HG03025 (cell line): ENCODE data around the gene SLC9A3.
"Not testable (repeated sequence)": the region's sequence is repeated elsewhere in the genome, so short reads cannot be mapped to it uniquely, and the experiment has no call there.

Source experiments
- ATAC-seq: cut with Tn5 transposase; IDR thresholded peaks from one replicate; pipeline ENCODE4 v1.9.1; 2021; ENCODE audit warnings: mild to moderate bottlenecking, moderate library complexity; ENCODE audit not compliant: unreplicated experiment, low FRiP score

SLC9A3 gene

DNA sequence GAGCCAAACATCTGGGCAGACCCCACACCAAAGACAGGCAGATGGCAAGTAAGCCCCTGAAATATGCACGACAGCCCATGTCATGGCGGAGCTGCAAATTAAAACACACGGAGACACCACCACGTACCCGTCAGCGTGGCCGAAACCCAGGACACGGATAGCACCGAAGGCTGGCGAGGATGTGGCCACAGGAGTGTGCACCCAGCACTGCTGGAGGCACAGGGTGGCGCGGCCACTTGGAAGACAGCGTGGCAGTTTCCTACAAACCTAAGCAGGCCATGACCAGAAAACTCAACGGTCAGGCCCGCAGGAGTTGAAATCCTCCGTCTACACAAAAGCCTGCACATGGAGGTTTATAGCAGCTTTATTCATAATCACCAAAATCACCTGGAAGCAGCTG is 12.8 kb downstream of the SLC9A3 start:
- ATAC-seq = no peak

DNA sequence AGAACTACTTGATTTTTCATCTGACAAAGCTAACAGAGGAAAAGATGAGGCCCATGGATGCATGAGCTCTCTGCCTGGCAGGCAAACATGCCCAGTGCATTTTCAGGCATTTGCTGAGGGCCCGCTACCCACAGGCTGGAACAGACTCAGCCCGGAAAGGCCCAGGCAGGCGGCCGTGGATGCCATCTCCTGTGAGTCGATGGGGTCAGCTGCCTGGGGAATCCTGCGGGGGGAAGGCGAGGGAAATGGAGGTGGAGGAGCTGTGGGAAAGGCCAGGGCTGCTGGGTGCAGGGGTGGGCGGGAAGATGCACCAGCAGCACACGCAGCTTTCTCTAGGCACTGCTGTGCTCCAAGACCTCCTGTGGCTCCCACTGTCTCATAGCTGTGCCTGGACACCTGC is 13.7 kb downstream of the SLC9A3 start:
- no peak for ATAC-seq

DNA sequence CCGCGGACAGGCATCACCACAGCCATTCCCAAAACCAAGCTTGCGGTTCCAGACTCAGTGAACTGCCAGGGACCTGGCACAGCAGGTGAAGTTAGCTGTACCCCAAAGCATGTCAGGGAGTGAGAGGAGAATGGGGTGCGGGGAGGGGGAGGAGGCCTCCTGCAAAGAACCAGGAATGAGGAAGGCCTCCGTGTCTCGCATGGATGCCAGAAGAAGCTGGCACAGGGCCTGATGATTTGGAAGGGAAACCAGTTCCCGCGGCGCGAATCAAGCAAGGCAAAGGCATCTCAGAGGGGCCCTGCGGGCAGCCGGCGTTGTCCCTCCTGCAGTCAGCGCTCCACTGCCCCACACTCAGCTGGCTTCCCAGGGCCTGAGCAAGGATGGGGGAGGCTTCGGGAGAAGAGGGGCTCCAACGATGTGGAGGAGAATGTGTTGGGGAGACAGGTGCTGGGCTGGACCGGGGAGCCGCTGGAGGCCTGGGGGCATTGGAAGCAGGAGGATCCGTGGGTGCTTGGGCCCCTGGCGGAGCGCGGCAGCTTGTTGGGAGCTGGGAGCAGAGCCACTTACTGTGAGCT is 14.6 kb downstream of the SLC9A3 start:
- no peak for ATAC-seq

DNA sequence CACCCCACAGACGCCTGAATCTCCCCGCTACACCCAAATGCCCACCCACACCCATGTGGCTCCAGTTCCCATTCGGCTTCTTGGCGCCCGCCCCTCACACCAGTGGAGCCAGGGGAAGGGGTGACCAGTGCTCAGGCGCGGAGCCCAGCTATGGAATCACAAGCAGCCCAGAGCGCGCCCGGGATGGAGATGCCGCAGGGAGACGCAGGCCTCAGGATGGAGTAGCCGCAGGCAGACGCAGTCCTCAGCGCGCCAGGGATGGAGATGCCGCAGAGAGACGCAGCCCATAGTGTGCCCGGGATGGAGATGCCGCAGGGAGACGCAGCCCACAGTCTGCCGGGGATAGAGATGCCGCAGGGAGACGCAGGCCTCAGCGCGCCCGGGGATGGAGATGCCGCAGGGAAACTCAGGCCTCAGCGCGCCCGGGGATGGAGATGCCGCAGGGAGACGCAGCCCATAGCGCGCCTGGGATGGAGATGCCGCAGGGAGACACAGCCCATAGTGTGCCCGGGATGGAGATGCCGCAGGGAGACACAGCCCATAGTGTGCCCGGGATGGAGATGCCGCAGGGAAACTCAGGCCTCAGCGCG is 16.2 kb downstream of the SLC9A3 start:
- ATAC-seq = not testable (repeated sequence)

DNA sequence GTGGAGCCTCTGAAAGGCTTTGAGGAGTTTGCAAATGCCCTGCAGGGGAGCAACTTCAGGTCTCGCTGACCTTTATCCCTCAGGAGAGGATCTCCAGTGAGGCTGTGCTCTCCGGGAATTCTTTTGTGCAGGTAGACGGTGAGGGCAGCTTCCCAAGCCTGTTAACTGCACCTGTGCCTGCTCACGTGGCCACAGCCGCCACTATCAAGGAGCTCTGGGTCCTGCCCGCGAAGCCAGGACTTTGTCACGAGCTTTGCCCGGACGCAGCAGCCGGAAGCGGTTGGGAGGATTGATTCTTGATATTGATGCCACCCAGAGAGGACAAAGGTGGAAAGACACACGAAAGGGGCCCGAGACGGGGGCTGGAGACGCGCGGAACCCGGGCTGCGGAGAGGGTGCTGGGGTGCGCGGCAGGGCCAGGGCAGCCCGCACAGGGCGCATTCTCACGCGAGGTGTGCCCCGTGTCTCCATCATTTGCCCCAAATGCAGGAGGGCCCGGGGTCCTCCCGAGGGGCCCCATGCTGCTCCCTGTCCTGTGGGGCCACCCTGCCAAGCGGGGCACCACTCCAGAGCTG is 18.2 kb downstream of the SLC9A3 start:
- no peak for ATAC-seq

DNA sequence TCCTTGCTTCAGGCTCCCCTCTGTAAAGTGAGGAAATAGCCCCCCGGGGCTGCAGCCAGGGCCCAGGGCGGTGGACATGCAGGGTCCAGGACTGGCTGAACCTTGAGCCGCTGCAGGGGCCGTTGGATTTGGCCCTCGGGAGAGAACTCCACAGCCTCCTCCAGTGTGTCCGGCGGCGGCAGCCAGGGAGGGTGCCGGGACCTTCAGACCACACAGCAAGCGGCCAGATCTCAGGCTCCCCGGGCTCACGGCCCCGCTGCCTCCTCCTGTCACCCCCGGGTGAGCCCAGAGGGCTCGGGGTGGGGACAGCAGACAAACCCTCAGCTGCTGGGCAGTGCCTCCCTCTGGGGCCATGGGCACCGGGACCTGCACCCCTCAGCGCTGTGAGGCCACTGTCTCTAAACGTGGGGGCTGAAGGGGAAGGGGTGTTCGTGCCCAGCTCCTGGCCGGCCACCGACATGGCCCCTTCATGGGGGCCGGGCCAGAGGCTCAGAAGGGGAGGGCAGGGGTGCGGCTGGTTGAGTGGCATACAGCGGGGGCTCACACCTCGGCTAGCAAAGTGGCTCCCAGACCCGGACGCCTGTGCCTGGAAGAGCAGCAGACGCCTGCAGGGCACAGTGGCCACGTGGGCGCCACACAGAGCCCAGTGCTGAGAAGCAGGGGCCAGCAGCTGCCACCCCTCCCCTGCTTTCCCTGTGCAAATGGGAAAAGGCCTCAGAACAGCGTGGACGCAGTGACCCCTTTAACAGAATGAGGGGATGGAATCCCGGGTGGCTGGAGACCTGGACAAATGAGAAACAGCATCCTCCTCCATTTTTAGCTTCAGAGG is 19.7 kb downstream of the SLC9A3 start:
- ATAC-seq = no peak

DNA sequence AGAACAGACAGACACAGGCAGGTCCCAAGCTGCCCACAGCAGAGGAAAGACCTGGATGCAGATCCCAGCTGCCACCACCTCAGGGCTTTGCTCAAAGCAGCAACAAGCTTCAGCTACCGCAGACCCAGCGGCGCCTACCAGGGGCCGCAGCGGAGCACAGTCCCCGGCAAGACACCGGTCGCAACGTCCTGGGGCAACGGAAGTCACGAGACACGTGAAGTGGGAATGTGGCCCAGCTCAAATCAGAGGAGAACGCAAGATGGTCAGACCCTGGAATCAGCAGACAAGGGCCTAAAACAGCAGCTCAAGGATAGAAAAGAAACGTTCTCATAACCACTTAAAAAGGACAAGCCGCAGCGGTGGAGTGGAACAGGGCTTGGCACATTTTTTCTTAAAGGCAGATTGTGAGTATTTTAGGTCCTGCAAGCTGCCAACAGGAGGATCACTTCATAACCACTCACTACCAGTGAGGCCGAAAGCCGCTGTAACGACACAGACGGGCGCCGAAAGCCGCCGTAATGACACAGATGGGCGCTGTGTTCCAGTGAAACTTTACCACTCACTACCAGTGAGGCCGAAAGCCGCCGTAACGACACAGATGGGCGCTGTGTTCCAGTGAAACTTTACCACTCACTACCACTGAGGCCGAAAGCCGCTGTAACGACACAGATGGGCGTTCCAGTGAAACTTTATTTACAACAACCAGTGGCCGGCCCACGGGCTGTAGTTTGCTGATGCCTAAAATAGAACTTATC is 21.7 kb downstream of the SLC9A3 start:
- ATAC-seq = no peak

DNA sequence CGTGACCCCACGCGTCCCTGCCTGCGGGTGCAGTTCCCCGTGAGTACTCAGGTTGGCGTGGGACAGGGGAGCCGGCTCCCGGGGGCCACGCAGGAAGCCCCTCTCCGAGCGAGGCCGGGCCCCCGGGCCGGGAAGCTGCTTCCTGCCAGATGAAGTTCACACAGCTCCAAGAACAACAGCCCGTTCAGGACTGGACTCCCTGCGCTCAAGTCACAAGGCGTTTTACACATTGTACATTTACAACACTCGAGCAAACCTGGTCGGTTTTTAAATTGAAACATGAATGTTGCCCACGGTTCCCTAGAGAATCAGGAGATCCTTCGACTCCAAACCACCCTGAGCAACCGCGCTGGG is 22.4 kb downstream of the SLC9A3 start:
- ATAC-seq = no peak

DNA sequence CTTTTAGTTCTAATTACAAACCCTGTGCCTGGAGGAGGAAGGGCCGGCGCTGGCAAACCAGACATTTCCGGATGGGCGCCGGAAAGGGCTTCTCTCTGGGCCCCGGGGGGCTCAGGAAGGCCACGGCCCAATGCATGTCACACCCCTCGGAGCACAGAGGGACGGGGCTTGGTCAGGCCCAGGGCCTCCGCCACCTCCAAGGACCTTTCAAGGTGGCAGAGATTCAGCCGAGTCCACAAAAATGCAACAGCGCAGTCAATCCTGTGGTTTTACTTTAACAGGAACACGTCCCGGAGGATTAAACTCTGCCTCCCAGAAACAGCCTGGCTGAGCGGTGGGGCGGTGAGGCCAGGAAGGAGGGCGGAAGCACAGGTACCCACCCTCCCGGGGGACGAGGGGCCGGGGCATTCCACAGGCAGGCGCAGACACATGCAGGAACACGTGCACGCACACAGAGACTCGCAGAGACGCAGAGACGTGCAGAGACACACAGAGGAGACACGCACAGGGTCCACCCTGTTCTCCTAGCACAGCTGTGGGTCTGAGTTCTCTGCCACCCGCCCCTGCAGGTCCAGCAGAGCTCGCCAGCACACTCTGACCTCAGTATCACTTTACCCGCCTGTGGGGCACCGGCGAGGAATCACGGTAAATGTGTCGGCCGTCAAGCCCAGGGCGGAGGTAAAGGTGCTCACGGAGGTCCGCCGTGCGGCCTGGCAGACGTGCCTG is 23.0 kb downstream of the SLC9A3 start:
- no peak for ATAC-seq

DNA sequence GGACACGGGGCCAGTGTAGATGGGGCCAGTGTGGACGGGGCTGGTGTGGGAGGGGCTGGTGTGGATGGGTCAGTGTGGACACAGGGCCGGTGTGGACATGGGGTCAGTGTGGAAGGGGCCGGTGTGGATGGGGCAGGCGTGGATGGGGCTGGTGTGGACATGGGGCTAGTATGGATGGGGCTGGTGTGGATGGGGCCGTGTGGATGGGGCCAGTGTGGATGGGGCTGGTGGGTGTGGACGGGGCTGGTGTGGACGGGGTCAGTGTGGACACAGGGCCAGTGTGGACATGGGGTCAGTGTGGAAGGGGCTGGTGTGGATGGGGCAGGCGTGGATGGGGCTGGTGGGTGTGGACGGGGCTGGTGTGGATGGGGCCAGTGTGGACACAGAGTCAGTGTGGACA is 23.8 kb downstream of the SLC9A3 start:
- ATAC-seq = no peak

DNA sequence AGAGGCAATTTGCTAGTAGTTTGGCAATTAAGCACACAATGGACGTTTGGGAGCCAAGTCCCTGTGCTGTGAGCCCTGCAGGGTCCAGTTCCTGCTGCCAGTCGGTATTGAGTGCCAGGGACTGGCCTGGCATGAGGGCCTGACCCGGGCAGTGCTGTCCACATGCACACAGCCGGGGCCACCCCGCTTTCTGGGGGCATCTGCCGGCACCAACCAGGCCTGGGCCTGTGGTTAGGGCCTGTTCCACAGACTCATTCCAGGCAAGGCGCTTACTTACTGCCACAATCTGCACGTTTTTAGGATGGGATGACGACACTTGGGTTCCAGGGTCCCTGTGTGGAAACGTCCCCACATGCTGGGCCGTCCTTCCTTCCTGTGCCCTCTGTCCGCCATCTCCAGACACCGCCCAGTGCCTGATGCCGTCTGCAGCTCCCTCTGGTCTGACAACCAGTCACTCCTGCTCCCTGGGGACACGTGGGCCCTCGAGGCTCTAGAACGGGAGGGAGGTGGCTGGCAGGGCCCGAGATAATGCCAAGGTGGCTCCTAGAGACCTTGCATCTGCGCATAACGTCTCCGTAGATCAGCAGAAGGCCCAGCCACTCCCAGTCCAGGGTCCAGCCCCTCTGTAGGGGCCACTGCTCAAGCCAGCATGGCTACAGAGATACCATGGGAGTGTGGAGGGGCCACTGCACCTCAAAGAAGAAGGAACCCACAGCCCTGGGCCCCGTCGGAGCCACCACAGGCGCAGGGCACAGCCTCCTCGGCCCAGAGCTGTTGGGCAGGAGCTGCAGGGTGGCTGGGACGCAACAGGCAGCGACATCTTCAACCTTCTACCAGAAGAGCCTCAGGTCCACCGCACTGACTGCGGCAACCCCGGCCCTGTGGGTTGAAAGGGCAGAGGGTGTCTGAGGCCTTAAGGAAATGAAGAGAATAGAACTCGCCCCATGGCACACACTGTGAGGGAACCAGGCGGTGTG is 24.7 kb downstream of the SLC9A3 start:
- no peak for ATAC-seq

DNA sequence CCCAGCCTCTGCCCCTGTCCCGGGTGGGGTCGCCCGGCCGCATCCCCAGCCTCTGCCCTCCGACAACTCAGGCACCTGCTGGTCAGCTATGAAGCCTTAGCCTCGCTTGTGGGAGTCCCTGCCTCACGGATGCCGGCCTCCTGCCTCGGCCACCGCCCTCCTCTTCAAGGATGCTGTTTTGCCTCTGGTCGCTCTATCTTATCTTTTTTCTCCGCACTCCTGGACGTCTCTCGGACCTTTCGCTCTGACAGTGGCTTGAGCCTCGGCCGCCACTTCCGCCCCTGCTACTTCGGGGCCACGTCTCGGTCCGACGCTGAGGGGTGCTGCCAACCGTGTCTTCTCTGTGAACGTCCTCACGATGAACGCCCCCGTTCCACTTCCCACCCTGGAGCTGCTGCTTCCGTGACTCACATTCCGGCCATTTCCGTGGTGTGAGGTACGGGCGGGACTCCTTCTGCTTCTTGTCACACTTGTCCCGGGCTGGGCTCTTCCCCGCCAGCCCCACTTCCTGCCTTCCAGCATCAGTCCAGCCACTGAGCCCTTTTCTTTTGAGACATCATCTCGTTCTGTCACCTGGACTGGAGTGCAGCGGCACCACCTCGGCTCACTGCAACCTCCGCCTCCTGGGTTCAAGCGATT is 26.3 kb downstream of the SLC9A3 start:
- no peak for ATAC-seq

DNA sequence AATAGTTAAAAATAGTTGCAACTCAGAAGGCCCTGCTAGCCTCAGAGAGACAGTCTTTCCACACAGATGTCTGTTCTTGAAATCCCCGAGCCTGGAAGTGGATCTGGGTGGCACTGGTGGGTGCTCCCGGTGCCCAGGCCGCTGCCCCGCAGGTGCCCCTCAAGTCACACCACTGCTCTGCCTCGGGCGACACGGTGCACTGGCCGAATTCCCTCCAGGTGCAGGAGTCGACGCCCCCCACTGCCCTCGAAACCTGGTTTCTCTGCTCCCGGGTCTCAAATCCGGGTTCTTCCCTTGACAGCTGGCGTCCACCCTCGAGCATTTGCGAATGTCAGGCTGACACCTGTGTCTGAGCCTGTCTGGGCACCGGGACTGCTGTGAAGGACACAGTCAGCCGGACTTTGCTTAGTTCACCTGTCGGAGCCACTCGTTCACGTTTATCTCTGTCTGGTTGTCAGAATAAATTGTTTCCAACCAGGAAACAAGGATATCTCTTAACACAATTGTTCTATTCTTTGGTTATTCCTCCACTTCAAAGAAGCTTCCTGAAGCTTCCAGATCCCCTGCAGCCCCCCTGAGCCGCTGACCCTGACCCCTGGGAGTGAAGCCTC is 27.1 kb downstream of the SLC9A3 start:
- no peak for ATAC-seq

DNA sequence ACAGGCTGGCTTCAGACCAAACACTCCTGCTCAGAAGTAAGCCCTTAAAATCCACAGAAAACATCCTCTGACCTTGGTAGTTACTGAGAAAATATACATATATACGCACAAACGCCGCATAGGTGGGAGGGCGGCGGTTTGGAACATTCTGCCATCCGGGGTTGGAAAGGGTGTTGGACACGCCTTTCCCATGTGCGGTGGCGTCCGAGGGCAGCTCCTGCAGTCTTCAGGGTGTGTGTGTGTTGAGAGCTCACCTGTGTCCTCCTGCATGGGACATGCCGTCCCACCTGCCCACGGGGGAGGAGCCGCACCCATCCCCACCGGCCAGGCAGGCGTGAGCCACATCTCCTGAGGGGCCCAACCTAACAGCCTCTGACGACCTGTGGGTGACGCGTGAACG is 28.2 kb downstream of the SLC9A3 start:
- no peak for ATAC-seq

DNA sequence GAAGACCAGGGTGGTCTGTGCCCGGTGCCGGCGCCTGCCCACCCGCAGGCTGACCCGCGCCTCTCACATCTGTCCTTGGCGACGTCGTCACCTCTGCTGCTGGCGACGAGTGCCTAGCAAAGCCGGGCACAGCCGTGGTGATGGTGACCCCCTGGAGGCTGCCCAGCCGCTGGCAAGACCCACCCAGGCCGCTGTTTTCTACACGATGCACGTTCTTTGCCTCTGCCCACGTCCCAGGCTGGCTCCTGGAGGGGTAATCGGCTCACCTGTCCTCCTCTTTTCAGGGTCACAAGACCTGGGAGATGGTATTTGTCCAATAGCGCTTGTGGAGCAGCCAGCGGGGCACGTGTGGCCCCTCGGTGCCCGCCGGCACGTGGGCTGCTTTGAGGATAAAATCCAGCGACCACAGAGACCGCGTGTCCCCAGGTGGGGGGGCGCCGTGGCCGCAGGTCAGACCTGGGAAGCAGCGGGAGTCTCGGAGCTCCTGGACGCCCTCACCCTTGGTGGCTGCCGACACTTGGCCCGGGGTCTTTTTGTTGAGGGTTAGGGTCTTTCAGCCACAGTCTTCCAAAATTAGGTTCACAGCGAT is 29.5 kb downstream of the SLC9A3 start:
- ATAC-seq = no peak

DNA sequence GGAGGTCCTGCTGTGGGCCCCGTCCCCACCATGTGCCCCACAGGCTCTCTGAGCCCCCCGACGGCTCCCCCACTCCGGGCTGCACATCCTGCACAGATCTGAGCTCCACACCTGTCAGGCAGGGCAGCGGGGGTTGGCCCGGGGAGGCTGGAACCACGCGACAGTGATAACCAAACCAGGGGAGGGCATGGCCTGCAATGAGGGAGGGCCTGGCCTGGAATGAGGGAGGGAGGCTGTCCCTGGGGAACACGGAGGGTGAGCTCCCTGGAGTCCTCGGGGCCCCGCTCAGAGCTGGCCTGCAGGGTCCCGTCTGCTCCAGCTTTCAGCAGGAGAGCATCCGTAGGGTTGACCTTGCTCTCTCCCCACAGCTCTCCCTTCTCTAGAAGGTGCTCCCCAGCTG is 30.5 kb downstream of the SLC9A3 start:
- no peak for ATAC-seq

DNA sequence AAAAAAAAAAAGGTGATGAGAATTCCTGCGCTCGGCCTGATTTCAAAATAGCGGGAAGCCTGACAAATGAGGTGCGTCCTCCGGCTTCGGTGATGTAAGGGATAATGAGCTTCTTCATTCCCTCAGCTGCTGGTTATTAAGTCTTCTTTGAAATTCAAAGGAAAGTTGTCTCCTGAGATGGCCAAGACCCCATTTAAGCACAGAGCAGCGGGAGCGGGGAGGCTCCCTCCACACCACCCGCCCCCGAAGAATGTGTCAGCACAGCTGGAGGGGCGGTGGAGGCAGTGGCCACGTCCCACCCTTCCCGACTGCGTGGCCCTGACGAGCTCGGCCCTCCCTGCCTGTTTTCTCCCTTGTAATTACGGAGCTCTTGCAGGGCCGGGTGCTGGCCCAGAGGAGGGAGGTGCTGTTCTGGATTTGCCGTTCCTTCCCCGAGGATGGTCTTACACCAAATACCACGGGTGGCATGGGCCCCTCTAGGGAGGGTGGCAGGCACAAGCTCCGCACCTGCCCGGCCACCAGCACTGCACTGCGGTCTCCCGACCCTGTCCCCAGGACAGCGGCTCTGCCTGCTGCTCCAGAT is 31.0 kb downstream of the SLC9A3 start:
- ATAC-seq = no peak
